ENCODE data around the gene EPHA3. TPM values are rescaled to one million over a fixed set of nuclear protein-coding genes. Genes with fewer than 3 reads are reported as not detected.

Gene EPHA3
- total and polyA plus RNA-seq, 10 of the 15 experiments (the other 5 are each of a cell fraction or from before 2014, with no cell fraction given): 0.03 to 39.0 (median 0.07) TPM; not detected in 4

DNA sequence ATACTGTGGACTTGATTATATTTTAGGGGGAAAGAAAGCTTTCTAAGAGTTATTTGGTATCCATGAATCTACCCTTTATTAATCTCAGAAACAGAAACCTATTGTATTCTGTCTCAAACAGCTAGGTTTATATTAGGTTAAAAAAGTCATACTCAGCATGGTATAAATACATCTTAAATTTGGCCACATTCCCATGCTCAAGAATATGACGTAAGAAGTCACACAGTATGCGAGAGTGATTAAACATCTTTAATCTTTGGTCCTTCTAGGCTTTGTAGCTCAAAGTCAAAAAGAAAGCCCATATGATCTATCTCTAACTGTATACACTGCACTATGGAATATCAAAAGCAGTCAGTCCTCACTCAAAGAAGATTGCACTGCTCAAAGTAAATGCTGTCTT is 131.4 kb downstream of the EPHA3 start:
- Histone ChIP-seq H4K20me1 (ENCODE audit: control insufficient read depth, insufficient read depth) (no peaks in the 10 kb centered on the region), H2AFZ (ENCODE audit: control insufficient read depth, low read depth, low read length) (no peak overlapping the region), H3K9ac (ENCODE audit: control insufficient read depth, insufficient read depth, low read length) (no peak overlapping the region), H3K27ac (ENCODE audit: control insufficient read depth, insufficient read depth) (no peak overlapping the region), H3K27me3 (replicated peaks in 1 of 2; ENCODE audit: control insufficient read depth in 2 of 2, insufficient read depth in 2 of 2, low read length in 1 of 2) (no peaks in the 10 kb centered on the region), H3K36me3 (ENCODE audit: control insufficient read depth in 2 of 2, insufficient read depth in 2 of 2, low read length in 1 of 2) (no peaks in the 10 kb centered on the region), H3K4me3 (no peak overlapping the region), H3K4me1 (ENCODE audit: control insufficient read depth, insufficient read depth, low read length) (no peaks in the 10 kb centered on the region), H3K9me3 (replicated peaks; ENCODE audit: control insufficient read depth, insufficient read depth, low read length) (no peaks in the 10 kb centered on the region), H3K79me2 (ENCODE audit: control insufficient read depth, insufficient read depth, low read length) (no peaks in the 10 kb centered on the region), H3K4me2 (ENCODE audit: control insufficient read depth, insufficient read depth) (no peak overlapping the region)
- POLR2A ChIA-PET: no interaction called here
- CTCF ChIA-PET: interaction anchor here (0.8 kb wide), 1 partner anchor 346 kb away, joined by 3 read pairs; no protein-coding TSS in a partner anchor
- SMC1A ChIA-PET (ENCODE audit: uncharacterized antibody, unreplicated experiment): interaction anchor here (0.6 kb wide), 1 partner anchor 10 kb away, joined by 3 read pairs; no protein-coding TSS in a partner anchor
- 93% methylated on average over 2 of the region's 2 CpGs for WGBS (ENCODE audit: insufficient coverage, insufficient replicate concordance, low lambda C conversion rate, missing lambda C conversion rate)
- no TSS peak for BruUV-seq (replicated peaks)
- FAIRE-seq (no peak), DNase-seq (ENCODE audit: low read depth, low spot score) (no peak), ATAC-seq (no peak)
- intact Hi-C loops (cut with micrococcal nuclease; ENCODE audit: unreplicated experiment) (no loop called here), in situ Hi-C loops (cut with MboI) (no loop called here)
- RAD21 ChIA-PET (ENCODE audit: unreplicated experiment): no interaction called here
- TF ChIP-seq RAD51 (IDR thresholded peaks at IDR 0.05) (no peak), SMAD1 (IDR thresholded peaks at IDR 0.05; ENCODE audit: low read depth, partially characterized antibody) (no peak), SUZ12 (IDR thresholded peaks at IDR 0.05; ENCODE audit: unreplicated experiment) (no peak), ZNF274 (IDR thresholded peaks at IDR 0.05; ENCODE audit: insufficient read depth, insufficient read length) (no peak), NFIC (IDR thresholded peaks at IDR 0.05; ENCODE audit: low read depth, low read length) (no peak), PAX8 (IDR thresholded peaks at IDR 0.05) (no peak), RB1 (IDR thresholded peaks at IDR 0.05; ENCODE audit: borderline replicate concordance) (no peak), FOXM1 (IDR thresholded peaks at IDR 0.05; ENCODE audit: low read depth, low read length) (no peak), YY1 (IDR thresholded peaks at IDR 0.05; ENCODE audit: low read depth, low read length) (no peak), HDGF (IDR thresholded peaks at IDR 0.05) (no peak)
- TF ChIP-seq, protein P1, sequence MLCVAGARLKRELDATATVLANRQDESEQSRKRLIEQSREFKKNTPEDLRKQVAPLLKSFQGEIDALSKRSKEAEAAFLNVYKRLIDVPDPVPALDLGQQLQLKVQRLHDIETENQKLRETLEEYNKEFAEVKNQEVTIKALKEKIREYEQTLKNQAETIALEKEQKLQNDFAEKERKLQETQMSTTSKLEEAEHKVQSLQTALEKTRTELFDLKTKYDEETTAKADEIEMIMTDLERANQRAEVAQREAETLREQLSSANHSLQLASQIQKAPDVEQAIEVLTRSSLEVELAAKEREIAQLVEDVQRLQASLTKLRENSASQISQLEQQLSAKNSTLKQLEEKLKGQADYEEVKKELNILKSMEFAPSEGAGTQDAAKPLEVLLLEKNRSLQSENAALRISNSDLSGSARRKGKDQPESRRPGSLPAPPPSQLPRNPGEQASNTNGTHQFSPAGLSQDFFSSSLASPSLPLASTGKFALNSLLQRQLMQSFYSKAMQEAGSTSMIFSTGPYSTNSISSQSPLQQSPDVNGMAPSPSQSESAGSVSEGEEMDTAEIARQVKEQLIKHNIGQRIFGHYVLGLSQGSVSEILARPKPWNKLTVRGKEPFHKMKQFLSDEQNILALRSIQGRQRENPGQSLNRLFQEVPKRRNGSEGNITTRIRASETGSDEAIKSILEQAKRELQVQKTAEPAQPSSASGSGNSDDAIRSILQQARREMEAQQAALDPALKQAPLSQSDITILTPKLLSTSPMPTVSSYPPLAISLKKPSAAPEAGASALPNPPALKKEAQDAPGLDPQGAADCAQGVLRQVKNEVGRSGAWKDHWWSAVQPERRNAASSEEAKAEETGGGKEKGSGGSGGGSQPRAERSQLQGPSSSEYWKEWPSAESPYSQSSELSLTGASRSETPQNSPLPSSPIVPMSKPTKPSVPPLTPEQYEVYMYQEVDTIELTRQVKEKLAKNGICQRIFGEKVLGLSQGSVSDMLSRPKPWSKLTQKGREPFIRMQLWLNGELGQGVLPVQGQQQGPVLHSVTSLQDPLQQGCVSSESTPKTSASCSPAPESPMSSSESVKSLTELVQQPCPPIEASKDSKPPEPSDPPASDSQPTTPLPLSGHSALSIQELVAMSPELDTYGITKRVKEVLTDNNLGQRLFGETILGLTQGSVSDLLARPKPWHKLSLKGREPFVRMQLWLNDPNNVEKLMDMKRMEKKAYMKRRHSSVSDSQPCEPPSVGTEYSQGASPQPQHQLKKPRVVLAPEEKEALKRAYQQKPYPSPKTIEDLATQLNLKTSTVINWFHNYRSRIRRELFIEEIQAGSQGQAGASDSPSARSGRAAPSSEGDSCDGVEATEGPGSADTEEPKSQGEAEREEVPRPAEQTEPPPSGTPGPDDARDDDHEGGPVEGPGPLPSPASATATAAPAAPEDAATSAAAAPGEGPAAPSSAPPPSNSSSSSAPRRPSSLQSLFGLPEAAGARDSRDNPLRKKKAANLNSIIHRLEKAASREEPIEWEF (IDR thresholded peaks at IDR 0.05; ENCODE audit: insufficient replicate concordance, low read depth, low read length): no peak
- TF ChIP-seq, protein P2, sequence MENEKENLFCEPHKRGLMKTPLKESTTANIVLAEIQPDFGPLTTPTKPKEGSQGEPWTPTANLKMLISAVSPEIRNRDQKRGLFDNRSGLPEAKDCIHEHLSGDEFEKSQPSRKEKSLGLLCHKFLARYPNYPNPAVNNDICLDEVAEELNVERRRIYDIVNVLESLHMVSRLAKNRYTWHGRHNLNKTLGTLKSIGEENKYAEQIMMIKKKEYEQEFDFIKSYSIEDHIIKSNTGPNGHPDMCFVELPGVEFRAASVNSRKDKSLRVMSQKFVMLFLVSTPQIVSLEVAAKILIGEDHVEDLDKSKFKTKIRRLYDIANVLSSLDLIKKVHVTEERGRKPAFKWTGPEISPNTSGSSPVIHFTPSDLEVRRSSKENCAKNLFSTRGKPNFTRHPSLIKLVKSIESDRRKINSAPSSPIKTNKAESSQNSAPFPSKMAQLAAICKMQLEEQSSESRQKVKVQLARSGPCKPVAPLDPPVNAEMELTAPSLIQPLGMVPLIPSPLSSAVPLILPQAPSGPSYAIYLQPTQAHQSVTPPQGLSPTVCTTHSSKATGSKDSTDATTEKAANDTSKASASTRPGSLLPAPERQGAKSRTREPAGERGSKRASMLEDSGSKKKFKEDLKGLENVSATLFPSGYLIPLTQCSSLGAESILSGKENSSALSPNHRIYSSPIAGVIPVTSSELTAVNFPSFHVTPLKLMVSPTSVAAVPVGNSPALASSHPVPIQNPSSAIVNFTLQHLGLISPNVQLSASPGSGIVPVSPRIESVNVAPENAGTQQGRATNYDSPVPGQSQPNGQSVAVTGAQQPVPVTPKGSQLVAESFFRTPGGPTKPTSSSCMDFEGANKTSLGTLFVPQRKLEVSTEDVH (IDR thresholded peaks at IDR 0.05; ENCODE audit: low read depth, partially characterized antibody): no peak
- TF ChIP-seq, protein P3, sequence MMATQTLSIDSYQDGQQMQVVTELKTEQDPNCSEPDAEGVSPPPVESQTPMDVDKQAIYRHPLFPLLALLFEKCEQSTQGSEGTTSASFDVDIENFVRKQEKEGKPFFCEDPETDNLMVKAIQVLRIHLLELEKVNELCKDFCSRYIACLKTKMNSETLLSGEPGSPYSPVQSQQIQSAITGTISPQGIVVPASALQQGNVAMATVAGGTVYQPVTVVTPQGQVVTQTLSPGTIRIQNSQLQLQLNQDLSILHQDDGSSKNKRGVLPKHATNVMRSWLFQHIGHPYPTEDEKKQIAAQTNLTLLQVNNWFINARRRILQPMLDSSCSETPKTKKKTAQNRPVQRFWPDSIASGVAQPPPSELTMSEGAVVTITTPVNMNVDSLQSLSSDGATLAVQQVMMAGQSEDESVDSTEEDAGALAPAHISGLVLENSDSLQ (IDR thresholded peaks at IDR 0.05): no peak
- TF ChIP-seq, protein P4, sequence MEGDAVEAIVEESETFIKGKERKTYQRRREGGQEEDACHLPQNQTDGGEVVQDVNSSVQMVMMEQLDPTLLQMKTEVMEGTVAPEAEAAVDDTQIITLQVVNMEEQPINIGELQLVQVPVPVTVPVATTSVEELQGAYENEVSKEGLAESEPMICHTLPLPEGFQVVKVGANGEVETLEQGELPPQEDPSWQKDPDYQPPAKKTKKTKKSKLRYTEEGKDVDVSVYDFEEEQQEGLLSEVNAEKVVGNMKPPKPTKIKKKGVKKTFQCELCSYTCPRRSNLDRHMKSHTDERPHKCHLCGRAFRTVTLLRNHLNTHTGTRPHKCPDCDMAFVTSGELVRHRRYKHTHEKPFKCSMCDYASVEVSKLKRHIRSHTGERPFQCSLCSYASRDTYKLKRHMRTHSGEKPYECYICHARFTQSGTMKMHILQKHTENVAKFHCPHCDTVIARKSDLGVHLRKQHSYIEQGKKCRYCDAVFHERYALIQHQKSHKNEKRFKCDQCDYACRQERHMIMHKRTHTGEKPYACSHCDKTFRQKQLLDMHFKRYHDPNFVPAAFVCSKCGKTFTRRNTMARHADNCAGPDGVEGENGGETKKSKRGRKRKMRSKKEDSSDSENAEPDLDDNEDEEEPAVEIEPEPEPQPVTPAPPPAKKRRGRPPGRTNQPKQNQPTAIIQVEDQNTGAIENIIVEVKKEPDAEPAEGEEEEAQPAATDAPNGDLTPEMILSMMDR (IDR thresholded peaks at IDR 0.05 in 2 of 3, conservative IDR thresholded peaks at IDR 0.05 in 1 of 3; ENCODE audit: control insufficient read depth in 2 of 3, extremely low read depth in 1 of 3, insufficient read depth in 1 of 3, low read depth in 3 of 3, low read length in 3 of 3): no peak

Data from GM12878 (cell line).